C4-2B (cell line): ENCODE results near the gene STX7.

ENCODE experiments used
- H3K27ac ChIP-seq: fragments of 450-650 bp; 2 replicates; pipeline ENCODE4 v1.5.1; 2017
- ZFX ChIP-seq: fragments of 450-650 bp; IDR thresholded peaks from 2 replicates; pipeline ENCODE4 v1.6.1; 2017
- TF ChIP-seq, protein P1 (sequence below): fragments of 450-650 bp; conservative IDR thresholded peaks from 2 replicates; pipeline ENCODE4 v1.5.1; 2017; ENCODE audit warnings: mild to moderate bottlenecking

Gene STX7

DNA sequence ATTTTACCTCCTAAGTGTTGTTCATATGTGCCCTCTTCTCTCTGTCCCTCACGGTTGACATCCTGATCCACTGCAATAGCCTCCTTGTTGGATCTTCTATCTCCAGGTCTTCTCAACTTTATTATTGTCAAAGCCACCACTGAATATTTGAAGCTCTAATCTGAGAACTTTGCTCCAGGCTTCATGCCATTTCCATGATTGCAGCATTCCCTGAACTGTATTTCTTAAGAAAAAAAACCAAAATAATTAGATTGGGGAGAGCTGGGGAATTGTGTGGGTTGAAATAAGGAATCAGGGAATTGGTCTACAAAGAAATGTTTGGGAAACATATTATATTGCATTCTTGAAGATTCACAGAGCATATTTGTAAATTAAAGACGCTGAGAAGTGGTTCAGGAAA lies 2.5 kb upstream of the STX7 start:
- no peak overlapping the region for H3K27ac ChIP-seq
- TF ChIP-seq, protein P1, sequence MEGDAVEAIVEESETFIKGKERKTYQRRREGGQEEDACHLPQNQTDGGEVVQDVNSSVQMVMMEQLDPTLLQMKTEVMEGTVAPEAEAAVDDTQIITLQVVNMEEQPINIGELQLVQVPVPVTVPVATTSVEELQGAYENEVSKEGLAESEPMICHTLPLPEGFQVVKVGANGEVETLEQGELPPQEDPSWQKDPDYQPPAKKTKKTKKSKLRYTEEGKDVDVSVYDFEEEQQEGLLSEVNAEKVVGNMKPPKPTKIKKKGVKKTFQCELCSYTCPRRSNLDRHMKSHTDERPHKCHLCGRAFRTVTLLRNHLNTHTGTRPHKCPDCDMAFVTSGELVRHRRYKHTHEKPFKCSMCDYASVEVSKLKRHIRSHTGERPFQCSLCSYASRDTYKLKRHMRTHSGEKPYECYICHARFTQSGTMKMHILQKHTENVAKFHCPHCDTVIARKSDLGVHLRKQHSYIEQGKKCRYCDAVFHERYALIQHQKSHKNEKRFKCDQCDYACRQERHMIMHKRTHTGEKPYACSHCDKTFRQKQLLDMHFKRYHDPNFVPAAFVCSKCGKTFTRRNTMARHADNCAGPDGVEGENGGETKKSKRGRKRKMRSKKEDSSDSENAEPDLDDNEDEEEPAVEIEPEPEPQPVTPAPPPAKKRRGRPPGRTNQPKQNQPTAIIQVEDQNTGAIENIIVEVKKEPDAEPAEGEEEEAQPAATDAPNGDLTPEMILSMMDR = no peak
- TF ChIP-seq ZFX = no peak

DNA sequence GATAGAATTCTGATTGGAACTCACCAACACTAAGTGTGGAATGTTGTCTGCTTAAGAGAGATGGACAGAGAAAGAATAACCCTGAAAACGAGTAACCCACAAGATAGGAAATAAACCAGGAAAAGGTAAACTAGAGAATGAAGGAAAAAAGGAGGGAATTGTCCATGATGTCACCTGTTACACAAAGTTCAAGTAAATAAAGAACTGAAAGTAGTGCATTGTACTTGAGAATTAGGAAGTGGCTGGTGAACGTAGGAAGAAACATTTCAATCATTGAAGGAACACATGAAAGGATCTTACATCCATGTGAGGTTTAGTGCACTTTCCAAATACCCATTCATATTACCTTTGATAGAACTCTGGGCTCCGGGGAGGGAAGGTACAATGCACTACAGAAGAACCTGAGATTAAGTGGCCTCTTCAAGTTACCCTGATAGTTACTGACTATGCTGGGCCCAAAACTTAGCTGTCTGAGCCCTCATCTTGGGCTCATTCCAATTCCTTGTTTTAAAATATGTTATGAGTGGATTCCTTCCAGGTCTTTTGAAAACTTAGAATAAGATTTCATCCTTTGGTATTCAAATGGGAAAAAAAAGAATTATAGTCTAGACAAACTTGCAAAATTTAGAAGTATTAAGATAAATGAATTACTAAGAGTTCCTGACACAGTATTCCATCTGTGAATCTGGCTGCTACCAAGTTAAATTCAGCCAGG lies 1.1 kb upstream of the STX7 start:
- no peak for TF ChIP-seq ZFX
- TF ChIP-seq, protein P1 = no peak
- no peak overlapping the region for H3K27ac ChIP-seq

DNA sequence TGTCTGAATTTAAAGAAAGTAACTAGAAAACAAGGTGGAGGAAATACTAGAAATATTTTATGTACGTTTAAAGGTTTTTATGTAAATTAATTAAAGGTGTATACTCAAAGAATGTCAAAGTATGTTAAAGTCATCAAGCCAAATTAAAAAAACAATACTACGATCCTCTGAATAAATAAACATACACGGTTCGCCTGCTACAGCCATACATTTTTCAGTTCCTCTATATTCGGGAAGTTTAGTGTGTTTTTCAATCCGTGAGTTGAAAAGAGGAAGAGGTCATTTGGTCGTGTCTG lies 626 bp downstream of the STX7 start:
- no peak for TF ChIP-seq ZFX
- TF ChIP-seq, protein P1 = no peak
- H3K27ac ChIP-seq = peak overlapping the region; percentile 74

DNA sequence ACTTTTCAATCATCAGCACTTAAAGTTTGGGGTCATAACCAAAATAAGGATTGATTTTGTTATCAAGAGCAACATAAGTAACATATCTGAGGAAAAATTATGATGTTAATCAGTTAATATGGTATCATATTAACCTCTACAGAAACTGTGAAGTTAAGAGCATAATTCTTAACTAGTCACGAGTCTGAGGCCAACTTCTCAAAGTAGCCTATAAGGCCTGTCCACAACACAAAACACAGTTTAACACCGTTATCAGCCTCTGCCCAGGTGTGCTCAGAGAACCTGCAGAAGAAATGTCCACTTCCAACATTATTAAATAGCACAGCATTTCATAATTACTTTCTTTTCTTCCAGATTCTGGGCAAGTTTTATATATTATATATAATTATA lies 1.1 kb downstream of the STX7 start:
- no peak for TF ChIP-seq ZFX
- TF ChIP-seq, protein P1 = no peak
- H3K27ac ChIP-seq = no peak overlapping the region

GRCh38 chr6:132511210-132511830 lies 1.6 kb downstream of the STX7 start:
- no peak for TF ChIP-seq ZFX
- TF ChIP-seq, protein P1 = no peak

DNA sequence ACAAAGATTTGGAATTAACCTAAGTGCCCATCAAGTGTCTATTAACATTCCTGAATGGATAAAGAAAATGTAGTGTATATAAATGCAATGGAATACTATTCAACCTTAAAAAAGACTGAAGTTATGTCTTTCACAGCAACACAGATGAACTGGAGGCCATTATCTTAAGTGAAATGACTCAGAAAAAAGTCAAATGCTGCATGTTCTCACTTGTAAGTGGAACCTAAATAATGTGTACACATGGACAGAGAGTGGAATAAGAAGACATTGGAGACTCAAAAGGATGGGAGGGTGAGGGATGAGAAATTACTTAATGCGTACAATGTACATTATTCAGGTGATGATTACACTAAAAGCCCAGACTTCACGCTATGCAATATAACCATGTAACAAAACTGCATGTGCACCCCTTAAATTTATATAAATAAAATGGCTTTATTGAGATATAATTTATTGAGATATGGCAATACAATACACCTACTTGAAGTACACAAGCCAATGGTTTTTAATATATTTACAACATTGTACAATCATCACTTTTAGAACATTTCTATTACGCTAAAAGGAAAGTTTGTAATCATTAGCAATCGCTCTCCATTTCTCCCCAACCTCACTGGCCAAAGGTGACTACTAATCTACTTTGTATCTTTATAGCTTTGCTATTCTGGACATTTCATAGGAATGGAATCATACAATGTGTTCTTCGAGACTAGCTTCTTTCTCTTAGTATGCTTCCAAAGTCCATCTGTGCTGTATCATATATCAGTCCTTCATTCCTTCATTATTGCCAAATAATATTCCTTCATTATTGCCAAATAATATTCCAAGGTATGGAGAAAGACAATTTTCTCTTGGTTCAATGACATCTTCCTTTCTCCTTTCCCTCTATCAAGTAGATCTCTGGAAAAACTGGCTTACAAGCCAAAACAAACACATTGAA lies 5.8 kb downstream of the STX7 start:
- H3K27ac ChIP-seq = no peak overlapping the region
- TF ChIP-seq, protein P1 = no peak
- no peak for TF ChIP-seq ZFX

More at GRCh38 chr6:132511210-132511830, 1.6 kb downstream of the STX7 start:
- H3K27ac ChIP-seq = no peak overlapping the region

- TF ChIP-seq, protein P1 = no peak
- TF ChIP-seq ZFX = no peak
Observed at GRCh38 chr6:132506461-132506860, 6.5 kb downstream of the STX7 start.

More at GRCh38 chr6:132506461-132506860, 6.5 kb downstream of the STX7 start:
- no peak overlapping the region for H3K27ac ChIP-seq
